Astrocyte of the spinal cord (primary cell): ENCODE measurements around the gene METTL25B.

Experiments
- DNase-seq: peaks from one replicate; pipeline ENCODE4 v3.0.0; 2011; ENCODE audit warnings: low read depth, low spot score
- H3K4me3 ChIP-seq: 2 replicates; pipeline ENCODE4 v1.5.1; 2011; ENCODE audit warnings: low read depth, mild to moderate bottlenecking, low read length, moderate library complexity
- in situ Hi-C: cut with HindIII; loops from 2 replicates; pipeline ENCODE4 v1.10.0; 2017; ENCODE audit warnings: low sequenced_read_pairs
- TF ChIP-seq, protein P1 (sequence below): IDR thresholded peaks from 2 replicates; pipeline ENCODE4 v1.5.1; 2012; ENCODE audit warnings: low read depth, mild to moderate bottlenecking, low read length, inconsistent platforms

Gene METTL25B

DNA sequence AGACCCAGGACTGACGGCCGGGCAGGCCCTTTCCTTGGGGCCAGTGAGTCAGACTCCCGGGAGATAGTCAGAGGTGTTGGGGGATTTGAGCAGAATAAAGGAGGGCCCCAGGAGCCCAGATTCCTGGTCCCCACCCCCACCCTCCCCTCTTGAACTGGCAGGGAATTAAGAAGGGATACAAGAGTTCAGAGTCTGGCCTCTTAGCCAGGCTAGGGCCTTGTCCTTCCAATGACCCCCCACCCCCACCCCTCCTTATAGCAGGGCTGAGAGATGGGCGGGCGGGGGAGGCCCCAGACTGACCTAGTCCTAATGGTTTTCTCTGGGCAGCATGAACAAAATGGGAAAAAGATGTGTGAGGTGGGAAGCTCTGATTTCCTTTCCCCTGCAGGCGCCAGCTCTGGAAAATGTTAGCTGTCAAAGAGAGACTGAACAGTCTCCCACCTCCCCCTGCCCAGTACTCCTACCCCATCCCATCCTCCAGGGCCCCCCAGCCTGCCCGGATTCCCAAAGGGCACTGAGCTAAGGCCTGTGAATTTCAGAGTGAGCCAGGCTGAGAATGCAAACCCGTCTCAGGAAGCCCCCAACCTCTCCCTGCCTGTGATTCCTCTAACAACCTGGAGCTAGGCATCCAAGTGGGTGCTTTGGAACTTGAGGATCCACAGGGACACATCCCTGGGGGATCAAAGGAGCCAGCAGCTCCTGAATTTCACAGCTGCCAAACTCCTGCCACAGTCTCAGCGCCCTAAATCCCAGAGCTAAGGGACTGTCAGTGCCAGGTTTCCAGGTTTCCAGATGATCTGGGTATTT lies 17.1 kb upstream of the METTL25B start:
- in situ Hi-C loops, result no loop called here
- no peak for DNase-seq
- H3K4me3 ChIP-seq, result no peak overlapping the region

DNA sequence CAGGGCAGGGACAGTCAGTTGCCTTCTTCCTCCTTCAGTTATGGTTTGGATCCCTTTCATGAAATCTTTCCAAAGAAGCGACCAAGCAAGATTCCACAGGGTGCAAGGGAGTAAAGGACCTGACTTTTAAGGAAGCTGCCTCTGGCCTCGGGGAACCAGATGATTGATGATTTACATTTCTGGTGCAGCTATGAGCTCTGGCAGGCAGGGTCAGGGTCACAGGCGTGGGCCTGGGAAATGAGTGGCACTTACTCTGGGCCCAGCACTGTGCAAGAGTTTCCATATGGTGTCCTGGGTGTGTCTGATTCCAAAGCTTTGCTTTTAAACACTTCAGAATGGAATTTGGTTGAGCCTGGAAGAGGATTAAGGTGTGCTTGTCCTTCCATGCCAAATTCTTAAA lies 15.6 kb upstream of the METTL25B start:
- in situ Hi-C loops, result no loop called here
- no peak overlapping the region for H3K4me3 ChIP-seq
- no peak for DNase-seq
- TF ChIP-seq, protein P1, sequence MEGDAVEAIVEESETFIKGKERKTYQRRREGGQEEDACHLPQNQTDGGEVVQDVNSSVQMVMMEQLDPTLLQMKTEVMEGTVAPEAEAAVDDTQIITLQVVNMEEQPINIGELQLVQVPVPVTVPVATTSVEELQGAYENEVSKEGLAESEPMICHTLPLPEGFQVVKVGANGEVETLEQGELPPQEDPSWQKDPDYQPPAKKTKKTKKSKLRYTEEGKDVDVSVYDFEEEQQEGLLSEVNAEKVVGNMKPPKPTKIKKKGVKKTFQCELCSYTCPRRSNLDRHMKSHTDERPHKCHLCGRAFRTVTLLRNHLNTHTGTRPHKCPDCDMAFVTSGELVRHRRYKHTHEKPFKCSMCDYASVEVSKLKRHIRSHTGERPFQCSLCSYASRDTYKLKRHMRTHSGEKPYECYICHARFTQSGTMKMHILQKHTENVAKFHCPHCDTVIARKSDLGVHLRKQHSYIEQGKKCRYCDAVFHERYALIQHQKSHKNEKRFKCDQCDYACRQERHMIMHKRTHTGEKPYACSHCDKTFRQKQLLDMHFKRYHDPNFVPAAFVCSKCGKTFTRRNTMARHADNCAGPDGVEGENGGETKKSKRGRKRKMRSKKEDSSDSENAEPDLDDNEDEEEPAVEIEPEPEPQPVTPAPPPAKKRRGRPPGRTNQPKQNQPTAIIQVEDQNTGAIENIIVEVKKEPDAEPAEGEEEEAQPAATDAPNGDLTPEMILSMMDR, result no peak

More for the DNA sequence above, 17.1 kb upstream of the METTL25B start:
- TF ChIP-seq, protein P1, result no peak

DNA sequence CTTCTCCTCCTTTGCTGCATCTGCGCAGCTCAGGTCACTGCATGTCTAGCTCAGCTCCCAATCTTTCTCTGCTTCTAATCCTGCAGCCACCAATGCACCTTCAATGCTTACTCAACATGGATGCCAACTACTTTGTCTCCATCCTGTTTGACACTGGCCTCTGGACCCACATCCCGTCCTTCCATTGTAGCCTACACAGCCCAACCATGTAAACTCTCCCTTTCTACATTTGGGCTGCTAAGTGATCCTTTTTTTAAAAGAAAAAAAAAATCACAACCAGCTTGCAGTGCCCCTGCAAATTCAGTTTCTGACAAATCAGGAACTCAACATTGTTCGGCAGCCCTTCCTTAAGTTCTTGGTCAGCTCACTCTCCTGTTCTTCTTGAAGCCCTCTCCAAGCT lies 13.4 kb upstream of the METTL25B start:
- H3K4me3 ChIP-seq, result no peak overlapping the region
- in situ Hi-C loops, result no loop called here
- TF ChIP-seq, protein P1, result no peak
- DNase-seq, result no peak

DNA sequence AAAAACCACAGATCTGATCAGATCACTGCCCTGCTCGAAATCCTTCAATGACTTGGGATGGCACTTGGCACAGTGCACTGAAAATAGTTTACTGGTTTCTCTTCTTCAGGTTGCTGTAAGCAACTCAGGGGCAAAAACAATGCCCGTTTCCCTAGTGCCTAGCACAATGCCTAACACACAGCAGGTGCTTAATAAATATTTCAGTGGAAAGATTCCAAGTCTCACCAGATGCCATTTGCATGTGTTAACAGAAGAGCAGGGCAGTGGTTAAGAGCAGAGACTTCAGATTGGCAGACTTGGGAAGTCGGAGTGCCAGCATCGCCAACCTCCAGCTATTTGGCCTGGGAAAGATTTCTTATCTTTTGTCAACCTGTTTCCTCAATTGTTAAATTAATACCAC lies 10.9 kb upstream of the METTL25B start:
- TF ChIP-seq, protein P1, result no peak
- DNase-seq, result no peak
- in situ Hi-C loops, result no loop called here
- no peak overlapping the region for H3K4me3 ChIP-seq

DNA sequence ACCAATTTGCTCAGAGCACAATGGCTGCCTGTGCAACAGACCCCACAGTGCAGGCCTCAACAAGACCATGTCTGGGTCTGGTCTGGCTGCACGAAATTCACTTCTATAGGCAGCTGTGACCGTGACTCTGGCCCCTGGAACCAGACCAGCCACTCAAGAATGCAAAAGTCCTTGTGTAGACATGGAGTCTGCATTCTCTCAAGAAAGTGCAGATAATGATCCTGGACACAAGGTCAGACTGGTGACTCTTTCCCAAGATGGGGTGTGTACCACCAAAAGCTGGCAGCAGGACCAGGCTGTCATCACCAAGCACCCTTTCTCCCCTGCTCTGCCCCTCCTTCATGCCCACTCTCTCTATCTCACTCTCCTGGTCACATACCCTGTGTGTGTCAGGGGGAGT lies 7.1 kb upstream of the METTL25B start:
- no peak overlapping the region for H3K4me3 ChIP-seq
- TF ChIP-seq, protein P1, result no peak
- in situ Hi-C loops, result no loop called here
- no peak for DNase-seq

DNA sequence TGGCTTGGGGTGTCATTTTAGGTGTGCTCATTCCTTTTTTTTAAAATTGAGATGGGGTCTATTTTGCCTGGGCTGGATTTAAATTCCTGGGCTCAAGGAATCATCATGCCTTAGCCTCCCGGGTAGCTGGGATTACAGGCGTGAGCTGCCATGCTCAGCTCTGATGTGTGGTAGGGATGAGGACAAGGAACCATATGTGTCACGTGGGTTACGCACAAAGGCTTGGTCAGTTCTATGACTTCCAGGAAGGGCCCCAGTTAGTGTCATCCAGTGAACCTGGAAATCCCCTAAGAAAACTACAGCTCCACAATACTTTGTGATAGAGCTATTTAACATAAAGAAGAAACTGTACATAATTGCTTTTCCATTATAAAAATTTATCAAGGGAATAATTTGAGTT lies 6.7 kb upstream of the METTL25B start:
- TF ChIP-seq, protein P1, result no peak
- no peak overlapping the region for H3K4me3 ChIP-seq
- DNase-seq, result no peak
- in situ Hi-C loops, result no loop called here
